ENCODE results near the gene TBC1D23. TPM values are rescaled to one million over a fixed set of nuclear protein-coding genes. Genes with fewer than 3 reads are reported as not detected.

TBC1D23 gene
- total RNA-seq, 1 donor = 76.4 TPM

DNA sequence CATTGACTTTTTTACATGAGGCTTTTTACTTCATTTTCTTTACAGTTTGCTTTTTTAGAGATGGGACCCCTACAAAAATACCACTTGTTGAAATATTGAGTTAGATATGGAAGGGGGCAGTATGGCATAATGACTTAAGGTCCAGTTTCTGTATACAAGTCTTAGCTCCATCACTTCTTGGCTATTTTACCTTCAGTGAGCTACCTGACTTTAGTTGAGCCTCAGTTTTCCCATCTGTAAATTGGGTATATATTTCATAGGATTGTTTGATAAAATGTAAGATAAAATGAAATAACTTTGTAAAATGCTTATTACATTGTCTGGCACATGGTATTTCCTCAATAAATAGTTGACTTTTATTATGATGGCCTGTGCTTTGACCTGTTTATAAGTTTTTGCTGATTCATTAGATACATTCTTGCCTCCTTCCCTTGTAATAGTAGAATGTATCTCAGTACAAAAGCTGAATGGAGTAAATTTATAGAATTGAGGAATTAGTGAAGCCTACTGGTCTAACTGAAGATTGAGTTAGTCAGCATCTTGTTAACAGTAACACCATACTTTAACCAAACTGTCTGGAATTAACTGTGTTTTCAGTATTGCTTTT lies 27.6 kb downstream of the TBC1D23 start:
- H3K4me3 ChIP-seq (ENCODE audit: low read depth, low read length) = no peak overlapping the region
- TF ChIP-seq, protein P1, sequence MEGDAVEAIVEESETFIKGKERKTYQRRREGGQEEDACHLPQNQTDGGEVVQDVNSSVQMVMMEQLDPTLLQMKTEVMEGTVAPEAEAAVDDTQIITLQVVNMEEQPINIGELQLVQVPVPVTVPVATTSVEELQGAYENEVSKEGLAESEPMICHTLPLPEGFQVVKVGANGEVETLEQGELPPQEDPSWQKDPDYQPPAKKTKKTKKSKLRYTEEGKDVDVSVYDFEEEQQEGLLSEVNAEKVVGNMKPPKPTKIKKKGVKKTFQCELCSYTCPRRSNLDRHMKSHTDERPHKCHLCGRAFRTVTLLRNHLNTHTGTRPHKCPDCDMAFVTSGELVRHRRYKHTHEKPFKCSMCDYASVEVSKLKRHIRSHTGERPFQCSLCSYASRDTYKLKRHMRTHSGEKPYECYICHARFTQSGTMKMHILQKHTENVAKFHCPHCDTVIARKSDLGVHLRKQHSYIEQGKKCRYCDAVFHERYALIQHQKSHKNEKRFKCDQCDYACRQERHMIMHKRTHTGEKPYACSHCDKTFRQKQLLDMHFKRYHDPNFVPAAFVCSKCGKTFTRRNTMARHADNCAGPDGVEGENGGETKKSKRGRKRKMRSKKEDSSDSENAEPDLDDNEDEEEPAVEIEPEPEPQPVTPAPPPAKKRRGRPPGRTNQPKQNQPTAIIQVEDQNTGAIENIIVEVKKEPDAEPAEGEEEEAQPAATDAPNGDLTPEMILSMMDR (IDR thresholded peaks at IDR 0.05; ENCODE audit: insufficient read depth, low read length) = no peak
- no peak for DNase-seq (ENCODE audit: low read depth)

DNA sequence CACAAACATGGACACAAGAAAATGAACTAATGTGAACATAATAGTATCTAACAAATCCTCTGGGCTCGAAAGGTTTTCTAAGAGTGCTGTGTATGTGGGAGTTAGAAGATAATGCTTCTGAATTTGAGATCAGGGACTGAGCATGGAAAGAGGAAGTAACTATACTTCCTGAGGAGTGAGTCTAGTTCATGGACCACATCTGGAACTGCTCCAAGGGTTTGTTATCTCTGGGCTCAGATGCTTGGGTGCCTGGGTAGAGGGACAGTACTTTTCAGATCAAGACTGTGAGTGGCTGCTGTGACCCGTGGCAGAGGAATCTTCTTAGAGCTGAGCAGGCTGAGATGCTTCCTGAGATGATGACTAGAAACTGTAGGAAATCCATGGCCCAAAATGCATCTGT lies 28.5 kb downstream of the TBC1D23 start:
- H3K4me3 ChIP-seq (ENCODE audit: low read depth, low read length) = no peak overlapping the region
- peak; percentile 10 for DNase-seq (ENCODE audit: low read depth)
- TF ChIP-seq, protein P1 (IDR thresholded peaks at IDR 0.05; ENCODE audit: insufficient read depth, low read length) = no peak

DNA sequence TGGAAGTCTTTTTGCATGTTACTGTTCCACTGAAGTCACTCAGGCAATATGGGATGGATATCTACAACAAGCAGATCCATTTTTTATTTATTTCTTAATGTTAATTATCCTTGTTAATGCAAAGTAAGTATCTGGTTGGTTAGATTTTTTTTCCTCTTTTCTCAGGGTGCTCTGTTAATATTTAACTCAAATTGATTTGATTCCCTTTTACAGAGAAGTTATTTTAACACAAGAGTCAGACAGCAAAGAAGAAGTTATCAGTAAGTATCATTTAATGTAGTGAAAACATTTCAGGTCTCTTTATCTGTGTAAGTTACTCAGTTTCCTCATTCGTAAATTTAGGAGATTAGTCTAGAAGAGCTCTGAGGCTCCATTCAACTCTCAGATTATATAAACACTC lies 34.3 kb downstream of the TBC1D23 start:
- no peak overlapping the region for H3K4me3 ChIP-seq (ENCODE audit: low read depth, low read length)
- TF ChIP-seq, protein P1 (IDR thresholded peaks at IDR 0.05; ENCODE audit: insufficient read depth, low read length) = no peak
- no peak for DNase-seq (ENCODE audit: low read depth)

DNA sequence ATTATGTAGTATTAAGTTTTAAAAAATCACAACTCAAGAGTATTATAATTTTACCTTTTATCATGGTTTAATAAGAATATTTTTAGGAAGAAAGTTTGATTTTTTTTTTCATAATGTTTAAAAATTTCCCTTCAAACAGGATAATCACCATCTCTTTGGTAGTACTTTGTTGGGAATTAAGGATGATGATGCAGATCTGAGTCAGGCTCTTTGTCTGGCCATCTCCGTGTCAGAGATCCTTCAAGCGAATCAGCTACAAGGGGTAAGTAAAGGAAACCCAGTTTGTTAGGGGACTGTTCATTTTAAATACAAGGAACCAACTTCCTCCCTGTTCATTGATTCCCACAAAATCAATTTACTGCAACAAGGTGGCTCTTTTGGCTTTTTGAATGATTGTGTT lies 37.0 kb downstream of the TBC1D23 start:
- TF ChIP-seq, protein P1 (IDR thresholded peaks at IDR 0.05; ENCODE audit: insufficient read depth, low read length) = no peak
- H3K4me3 ChIP-seq (ENCODE audit: low read depth, low read length) = no peak overlapping the region
- peak; percentile 10 for DNase-seq (ENCODE audit: low read depth)

DNA sequence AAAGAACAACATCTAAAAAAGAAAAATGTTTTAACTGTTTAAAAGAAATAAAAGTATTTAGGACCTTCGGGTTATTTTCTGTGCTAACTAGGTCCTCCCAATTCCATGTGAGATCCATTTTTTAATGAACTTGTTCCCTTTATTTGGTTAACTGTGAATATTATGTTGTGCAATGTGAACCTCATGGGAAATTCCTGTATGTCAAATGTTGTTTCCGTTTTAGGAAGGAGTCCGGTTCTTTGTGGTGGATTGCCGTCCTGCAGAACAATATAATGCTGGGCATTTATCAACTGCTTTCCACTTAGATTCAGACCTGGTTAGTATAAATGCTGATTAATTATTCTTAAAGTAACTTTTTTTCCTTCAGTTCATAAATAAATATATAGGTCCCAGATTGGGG lies 38.2 kb downstream of the TBC1D23 start:
- H3K4me3 ChIP-seq (ENCODE audit: low read depth, low read length) = no peak overlapping the region
- no peak for DNase-seq (ENCODE audit: low read depth)
- TF ChIP-seq, protein P1 (IDR thresholded peaks at IDR 0.05; ENCODE audit: insufficient read depth, low read length) = no peak

DNA sequence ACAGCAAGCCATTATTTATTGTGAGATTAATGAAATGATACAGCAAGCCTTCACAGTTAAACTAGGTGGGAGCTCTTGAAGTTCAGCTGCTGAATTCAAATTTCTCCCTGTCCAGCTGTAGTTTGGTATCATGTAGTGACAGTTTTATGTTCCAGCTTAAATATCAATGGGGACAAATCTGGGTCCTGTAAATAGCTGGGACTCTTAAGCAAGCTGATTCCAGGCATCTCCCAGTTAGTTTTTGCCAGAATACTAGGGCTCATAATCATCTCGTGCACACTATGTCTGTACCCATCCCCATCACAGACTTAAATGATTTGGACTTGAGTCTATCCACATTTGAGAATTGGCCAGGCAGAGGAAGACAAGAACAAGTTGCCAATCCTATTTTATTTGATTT lies 45.9 kb downstream of the TBC1D23 start:
- H3K4me3 ChIP-seq (ENCODE audit: low read depth, low read length) = no peak overlapping the region
- no peak for DNase-seq (ENCODE audit: low read depth)
- TF ChIP-seq, protein P1 (IDR thresholded peaks at IDR 0.05; ENCODE audit: insufficient read depth, low read length) = no peak

Data from fibroblast of the aortic adventitia (primary cell).